NCI-H2171 treated with DMSO at 0.1 percent for 48 hours (cell line): Measurements from ENCODE around the gene UNC13D.
"Not testable (repeated sequence)": the region's sequence is repeated elsewhere in the genome, so short reads cannot be mapped to it uniquely, and the experiment has no call there.

Source experiments
- DNase-seq: peaks from one replicate; lab custom pipeline; 2025; lab: John Stamatoyannopoulos, UW

Gene UNC13D

DNA sequence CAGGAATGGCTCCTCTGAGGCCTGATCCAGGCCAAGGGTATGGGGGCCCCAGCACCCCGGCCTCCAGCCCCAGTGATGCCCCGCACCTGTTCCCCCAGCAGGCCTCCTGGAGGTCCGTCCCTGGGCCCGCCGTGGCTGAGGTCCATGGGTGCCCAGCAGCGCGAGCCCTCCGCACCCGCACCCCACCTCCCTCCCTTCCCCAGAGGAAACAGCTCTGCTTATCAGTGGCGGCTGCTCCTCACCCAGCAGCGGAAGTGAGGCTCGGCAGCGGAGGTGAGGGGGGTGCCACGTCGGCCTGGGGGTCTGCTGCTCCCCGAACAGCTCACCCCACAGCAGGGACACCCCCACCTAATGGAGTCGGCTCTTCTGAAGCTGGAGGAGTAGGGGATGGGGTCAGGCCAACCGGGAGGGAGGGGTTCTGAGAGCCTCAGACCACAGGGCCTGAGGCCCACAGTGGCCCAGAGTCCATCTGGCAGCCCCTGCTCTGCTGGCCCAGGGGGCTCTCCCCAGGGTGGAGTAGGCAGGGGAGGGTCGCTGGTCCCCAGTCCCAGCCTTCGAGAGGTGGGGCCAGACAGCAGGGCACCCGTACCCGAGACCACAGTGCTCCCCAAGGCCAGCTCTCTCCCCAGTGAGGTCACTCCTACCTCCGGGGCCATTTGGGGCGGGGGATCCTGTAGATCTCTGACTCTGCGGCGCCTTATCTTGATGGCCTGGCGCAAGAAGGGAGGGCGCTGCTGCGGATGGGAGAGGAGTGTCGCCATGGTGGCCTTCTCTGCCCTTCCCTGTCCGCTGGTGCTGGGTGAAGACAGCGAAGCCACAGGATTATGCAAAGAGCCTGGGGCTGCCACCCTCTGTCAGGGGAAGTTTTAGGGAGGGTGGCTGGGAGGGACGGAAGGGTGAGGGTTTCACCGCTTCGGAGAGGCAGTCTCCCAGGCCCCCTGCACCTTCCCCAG, at the start of gene UNC13D:
Gene UNC13D, minus strand, starts transcription at position 828 of the 953 bp plus-strand sequence. Its CDS starts 67 bp downstream, at position 761.
- DNase-seq: no peak

DNA sequence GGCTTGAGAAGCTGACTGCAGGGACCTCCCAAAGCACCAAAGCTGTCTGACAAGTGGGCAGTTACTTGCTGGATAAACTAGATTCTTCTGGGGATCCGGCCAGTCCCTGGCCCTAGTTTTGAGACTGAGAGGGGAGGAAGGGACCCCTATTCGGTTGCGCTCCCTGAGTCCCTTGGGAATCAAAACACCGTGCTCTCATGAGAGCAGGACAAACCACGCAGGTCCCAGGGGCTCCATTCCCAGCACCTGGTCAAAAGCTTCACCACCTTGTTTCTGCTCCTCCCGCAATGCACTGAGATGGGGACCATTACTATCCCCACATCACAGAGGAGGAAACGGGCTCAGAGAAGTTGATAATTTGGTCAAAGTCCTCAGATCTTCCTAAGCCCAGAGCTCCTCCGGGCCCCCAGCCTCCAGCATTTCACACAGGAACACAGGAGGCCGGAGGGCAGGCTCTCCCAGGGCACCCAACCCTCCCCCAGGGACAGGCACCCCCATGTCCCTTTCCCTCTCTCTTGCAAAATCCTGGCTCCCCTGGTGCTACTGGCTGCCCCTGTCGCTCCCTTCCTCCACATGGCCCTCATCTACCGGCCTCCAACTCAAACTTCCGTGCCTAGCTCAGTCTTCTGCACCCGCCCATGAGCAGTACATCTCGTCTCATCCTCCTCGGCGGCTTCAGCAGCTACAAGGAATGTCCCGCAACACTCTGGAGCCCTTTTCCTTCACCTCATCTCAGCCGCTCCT, 49.3 kb upstream of the UNC13D start:
- no peak for DNase-seq

DNA sequence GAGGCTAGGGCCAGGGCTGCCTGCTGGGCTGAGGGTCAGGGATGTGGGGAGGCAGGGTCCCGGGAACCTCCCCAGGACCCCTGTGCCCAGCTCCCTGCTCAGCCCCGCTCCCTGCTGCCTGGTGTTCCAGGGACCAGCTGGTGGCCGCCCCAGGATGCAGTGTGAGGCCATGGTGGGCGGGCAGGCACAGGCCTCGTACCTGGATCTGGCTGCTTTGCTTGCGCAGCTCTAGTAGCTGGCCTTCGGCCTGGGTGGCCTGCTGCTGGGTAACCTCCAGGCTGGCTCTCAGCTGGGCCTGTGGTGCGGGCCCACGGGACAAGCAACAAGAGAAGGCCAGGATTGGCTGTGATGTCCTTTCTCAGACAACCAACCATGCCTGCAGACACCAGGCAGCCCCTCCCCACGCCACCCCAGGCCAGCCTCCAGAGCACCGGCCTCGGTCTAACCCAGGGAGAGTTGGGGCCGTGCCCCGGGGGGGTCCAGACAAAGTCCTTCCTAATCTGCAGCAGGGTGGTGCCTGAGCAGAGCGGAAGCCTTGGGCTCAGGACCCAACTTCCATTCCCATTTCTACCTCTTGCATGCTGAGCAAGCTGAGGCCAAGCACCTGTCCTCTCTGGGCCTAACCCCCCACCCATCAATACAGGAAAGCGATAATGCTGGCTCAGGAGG, 48.5 kb upstream of the UNC13D start:
- DNase-seq: no peak

GRCh38 chr17:75891605-75892555, 47.7 kb upstream of the UNC13D start:
- no peak for DNase-seq

DNA sequence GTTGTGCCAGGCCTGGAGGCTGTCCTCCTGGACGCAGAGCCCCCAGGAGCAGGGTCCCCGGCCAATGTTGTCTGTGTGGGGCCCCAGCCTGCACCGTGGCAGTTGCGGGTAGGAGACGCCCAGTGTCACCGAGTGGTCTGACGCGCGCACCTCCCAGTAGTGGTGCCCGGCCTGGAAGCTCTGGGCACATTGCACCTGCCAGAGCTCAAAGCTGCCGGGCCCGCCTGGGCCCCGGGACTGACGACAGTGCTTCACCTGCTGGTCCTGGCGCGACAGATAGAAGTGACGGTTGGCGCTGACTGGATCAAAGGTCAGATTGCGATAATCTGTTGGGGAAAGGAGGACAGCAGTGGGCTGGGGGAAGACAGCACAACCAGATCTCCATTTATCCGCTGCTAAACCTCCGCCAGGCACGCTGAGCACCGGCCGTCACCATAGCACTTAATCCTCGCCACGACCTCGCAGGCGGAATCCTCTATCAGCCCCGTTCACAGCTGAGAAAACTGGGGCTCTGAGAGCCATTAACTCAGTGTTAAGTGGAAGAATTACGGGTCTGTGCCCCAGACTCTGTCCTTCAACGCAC, 46.9 kb upstream of the UNC13D start:
- no peak for DNase-seq

- no peak for DNase-seq
These were observed 45.2 kb upstream of the UNC13D start for GRCh38 chr17:75889454-75889853.

- no peak for DNase-seq
These were observed 44.3 kb upstream of the UNC13D start for GRCh38 chr17:75888484-75888883.

GRCh38 chr17:75885860-75886259, 41.7 kb upstream of the UNC13D start:
- not testable (repeated sequence) for DNase-seq

GRCh38 chr17:75885431-75885830, 41.2 kb upstream of the UNC13D start:
- DNase-seq: no peak

GRCh38 chr17:75881678-75882454, 37.7 kb upstream of the UNC13D start:
- no peak for DNase-seq

DNA sequence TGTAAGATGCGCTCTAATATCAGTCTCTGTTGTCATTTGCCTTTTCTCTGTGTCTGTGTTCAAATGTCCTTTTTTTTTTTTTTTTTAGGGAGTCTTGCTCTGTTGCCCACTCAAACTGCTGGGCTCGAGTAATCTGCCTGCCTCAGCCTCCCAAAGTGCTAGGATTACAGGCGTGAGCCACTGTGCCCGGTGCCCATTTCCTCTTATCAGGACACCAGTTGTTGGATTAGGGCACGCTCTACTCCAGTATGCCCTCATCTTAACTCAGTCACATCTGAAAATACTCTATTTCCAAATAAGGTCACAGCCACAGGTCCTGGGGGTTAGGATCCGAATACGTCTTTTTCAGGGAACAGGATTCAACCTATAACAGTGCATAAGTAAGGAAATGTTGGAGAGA, 36.1 kb upstream of the UNC13D start:
- no peak for DNase-seq

DNA sequence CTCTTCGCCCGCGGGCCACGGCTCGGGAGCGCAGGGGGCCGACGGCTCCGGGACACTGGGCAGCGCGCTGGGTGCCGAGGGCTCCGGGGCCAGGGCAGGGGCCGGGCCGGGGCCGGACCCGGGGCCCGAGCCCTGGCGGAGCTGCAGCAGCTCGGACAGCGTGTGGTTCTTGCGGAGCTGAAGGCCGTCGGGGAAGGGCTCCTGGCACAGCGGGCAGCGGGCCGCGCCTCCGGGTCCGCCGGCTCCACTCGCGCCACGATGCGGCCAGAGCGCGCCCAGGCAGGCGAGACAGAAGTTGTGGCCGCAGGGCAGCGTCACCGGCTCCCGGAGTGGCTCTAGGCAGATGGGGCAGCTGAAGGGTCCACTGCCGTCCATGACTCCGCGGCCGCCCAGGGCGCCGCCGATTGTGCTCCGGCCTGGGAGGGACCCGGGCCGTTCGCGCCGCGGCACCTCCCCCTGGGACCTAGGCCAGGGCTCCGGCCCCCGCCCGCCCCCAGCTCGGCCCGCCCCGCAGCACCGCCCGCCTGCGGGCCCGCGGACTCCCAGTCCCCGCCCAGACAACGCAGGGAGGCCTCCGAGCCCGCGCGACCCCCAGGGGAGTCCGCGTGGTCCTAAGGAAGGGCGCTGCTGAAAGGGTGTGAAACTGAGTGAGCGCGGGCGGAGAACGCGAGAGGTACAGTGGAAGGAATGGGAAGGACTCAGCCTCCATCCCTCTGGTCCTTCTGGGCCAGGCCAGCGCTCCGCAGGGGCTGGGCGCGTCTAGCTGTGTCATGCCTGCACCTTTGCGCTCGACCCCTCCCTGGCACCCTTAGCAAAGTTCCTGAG, 34.2 kb upstream of the UNC13D start, which contains the start of gene TRIM47:
Gene TRIM47, minus strand, starts transcription at position 408 of the 825 bp plus-strand sequence. Its CDS starts 33 bp downstream, at position 375.
- peak; percentile 44 for DNase-seq

- peak; percentile 65 for DNase-seq
These were observed 33.6 kb upstream of the UNC13D start for GRCh38 chr17:75877752-75878173.

- peak; percentile 56 for DNase-seq
These were observed 32.9 kb upstream of the UNC13D start for GRCh38 chr17:75876938-75877751.

GRCh38 chr17:75876190-75876937, 32.2 kb upstream of the UNC13D start:
- DNase-seq: peak; percentile 90

GRCh38 chr17:75875940-75876189, 31.7 kb upstream of the UNC13D start:
- DNase-seq: no peak

DNA sequence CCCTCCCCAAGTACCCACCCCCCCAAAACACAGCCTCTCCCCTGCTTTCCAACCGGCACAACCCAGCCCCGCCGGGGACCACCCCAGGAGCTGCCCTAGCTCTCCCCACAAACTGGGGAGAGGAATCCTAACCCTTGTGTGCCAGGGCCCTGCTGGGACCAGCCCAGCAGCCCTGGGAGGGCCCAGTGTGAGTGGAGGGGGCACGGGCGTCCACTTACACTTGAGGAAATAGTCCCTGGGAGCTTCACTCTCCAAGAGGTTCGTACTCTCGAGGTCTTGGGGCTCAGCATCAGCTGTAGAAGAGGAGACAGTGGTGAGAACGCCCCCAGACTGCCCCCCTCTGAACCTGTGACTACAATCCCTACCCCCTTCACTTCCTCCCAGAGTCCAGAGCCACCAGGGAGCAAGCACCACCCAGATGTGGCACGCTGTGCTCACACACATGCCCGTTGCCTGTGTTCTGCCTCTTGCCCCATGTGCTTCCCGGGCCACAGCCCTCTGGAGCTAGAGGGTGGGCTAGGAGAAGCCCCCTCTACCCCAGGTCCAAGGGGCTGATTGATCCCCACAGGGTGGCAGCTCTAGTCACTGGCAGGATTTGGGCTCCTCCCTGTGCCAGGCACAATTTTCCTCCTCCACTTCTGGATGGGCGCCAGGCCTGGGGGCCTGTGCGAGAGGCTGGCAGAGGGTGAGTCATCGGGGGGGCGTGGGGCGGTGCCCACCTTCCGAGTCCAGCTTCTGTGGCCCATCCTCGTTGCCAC, 31.2 kb upstream of the UNC13D start:
- no peak for DNase-seq
